Activated T-cell treated with anti-CD3 and anti-CD28 coated beads, Interleukin-2, amount 50 U/mL, for 4 hours (primary cell): Measurements from ENCODE around the gene PSMA2. TPM values are rescaled to one million over a fixed set of nuclear protein-coding genes. Genes with fewer than 3 reads are reported as not detected.

Experiments
- total RNA-seq, 3 donors: library from RNA; stranded (reverse); gene quantifications; one replicate each; pipeline ENCODE4 v1.2.1, GENCODE V29; 2021

The PSMA2 gene
- total RNA-seq, 3 donors from 2014 or later, result 224 to 252 (median 240) TPM

Other genes starting within 250 kb of the PSMA2 start
- gene C7orf25, start 20.1 kb downstream of the PSMA2 start, total RNA-seq, result 1 to 10 TPM; 1.5 to 3.0 (median 1.9) TPM
- gene MRPL32, start 202 bp upstream of the PSMA2 start, total RNA-seq, result 100 to 1,000 TPM in 2 of 3 donors, 10 to 100 TPM in 1; 91.2 to 119 (median 106) TPM
- not detected for gene HECW1, start 180.5 kb upstream of the PSMA2 start, total RNA-seq